ENCODE measurements around the gene LPP. TPM values are rescaled to one million over a fixed set of nuclear protein-coding genes. Genes with fewer than 3 reads are reported as not detected.

The LPP gene
- total and polyA plus RNA-seq, 2 of the 13 experiments (the other 11 are each of a cell fraction or from before 2014, with no cell fraction given) = 19.2 to 29.9 TPM

DNA sequence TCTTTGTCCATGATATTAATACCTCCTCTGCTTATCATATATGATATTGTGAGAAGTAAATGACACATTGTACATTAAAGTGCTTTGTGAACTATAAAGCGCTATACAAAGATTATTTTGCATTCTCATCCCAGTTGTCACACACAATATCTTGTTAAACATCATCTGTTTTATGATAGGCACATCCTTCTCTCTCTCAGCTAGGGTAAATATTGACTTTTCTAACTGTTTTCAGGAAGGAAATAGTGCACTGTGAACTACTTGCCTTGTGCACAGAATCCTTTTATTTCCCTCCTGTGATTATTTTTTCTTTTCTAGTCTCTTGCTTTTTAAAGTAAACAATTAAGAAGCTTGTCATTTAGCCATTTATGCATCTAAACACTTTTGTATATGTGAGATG is 388.2 kb downstream of the LPP start (continued):
- TF ChIP-seq FOXP1 (IDR thresholded peaks at IDR 0.05) = no peak
- TF ChIP-seq FOXP1 (CRISPR knock-in tag; IDR thresholded peaks at IDR 0.05) = peak; percentile 80; the same call in 1 of the 2 replicates
- TF ChIP-seq ISX (CRISPR knock-in tag; conservative IDR thresholded peaks at IDR 0.05) = no peak
- TF ChIP-seq, protein P1, sequence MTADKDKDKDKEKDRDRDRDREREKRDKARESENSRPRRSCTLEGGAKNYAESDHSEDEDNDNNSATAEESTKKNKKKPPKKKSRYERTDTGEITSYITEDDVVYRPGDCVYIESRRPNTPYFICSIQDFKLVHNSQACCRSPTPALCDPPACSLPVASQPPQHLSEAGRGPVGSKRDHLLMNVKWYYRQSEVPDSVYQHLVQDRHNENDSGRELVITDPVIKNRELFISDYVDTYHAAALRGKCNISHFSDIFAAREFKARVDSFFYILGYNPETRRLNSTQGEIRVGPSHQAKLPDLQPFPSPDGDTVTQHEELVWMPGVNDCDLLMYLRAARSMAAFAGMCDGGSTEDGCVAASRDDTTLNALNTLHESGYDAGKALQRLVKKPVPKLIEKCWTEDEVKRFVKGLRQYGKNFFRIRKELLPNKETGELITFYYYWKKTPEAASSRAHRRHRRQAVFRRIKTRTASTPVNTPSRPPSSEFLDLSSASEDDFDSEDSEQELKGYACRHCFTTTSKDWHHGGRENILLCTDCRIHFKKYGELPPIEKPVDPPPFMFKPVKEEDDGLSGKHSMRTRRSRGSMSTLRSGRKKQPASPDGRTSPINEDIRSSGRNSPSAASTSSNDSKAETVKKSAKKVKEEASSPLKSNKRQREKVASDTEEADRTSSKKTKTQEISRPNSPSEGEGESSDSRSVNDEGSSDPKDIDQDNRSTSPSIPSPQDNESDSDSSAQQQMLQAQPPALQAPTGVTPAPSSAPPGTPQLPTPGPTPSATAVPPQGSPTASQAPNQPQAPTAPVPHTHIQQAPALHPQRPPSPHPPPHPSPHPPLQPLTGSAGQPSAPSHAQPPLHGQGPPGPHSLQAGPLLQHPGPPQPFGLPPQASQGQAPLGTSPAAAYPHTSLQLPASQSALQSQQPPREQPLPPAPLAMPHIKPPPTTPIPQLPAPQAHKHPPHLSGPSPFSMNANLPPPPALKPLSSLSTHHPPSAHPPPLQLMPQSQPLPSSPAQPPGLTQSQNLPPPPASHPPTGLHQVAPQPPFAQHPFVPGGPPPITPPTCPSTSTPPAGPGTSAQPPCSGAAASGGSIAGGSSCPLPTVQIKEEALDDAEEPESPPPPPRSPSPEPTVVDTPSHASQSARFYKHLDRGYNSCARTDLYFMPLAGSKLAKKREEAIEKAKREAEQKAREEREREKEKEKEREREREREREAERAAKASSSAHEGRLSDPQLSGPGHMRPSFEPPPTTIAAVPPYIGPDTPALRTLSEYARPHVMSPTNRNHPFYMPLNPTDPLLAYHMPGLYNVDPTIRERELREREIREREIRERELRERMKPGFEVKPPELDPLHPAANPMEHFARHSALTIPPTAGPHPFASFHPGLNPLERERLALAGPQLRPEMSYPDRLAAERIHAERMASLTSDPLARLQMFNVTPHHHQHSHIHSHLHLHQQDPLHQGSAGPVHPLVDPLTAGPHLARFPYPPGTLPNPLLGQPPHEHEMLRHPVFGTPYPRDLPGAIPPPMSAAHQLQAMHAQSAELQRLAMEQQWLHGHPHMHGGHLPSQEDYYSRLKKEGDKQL (CRISPR knock-in tag; IDR thresholded peaks at IDR 0.05; ENCODE audit: low read depth) = 0 out of 2 replicates have a peak, but pooled peaks have one; percentile 27
- TF ChIP-seq CHD2 (IDR thresholded peaks at IDR 0.05; ENCODE audit: low read depth, low read length) = no peak
- 0 out of 2 replicates have a peak, but pooled peaks have one; percentile 22 for TF ChIP-seq KLF11 (CRISPR knock-in tag; IDR thresholded peaks at IDR 0.05)
- TF ChIP-seq, protein P2, sequence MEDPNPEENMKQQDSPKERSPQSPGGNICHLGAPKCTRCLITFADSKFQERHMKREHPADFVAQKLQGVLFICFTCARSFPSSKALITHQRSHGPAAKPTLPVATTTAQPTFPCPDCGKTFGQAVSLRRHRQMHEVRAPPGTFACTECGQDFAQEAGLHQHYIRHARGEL (CRISPR knock-in tag; IDR thresholded peaks at IDR 0.05) = no peak
- TF ChIP-seq ZNF260 (CRISPR knock-in tag; IDR thresholded peaks at IDR 0.05; ENCODE audit: borderline replicate concordance, low read depth) = no peak
- TF ChIP-seq BHLHE40 (IDR thresholded peaks at IDR 0.05; ENCODE audit: low read length) = no peak
- TF ChIP-seq, protein P3, sequence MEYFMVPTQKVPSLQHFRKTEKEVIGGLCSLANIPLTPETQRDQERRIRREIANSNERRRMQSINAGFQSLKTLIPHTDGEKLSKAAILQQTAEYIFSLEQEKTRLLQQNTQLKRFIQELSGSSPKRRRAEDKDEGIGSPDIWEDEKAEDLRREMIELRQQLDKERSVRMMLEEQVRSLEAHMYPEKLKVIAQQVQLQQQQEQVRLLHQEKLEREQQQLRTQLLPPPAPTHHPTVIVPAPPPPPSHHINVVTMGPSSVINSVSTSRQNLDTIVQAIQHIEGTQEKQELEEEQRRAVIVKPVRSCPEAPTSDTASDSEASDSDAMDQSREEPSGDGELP (IDR thresholded peaks at IDR 0.05; ENCODE audit: borderline replicate concordance, low read depth) = peak; percentile 71; the same call in 1 of the 2 replicates
- TF ChIP-seq, protein P4, sequence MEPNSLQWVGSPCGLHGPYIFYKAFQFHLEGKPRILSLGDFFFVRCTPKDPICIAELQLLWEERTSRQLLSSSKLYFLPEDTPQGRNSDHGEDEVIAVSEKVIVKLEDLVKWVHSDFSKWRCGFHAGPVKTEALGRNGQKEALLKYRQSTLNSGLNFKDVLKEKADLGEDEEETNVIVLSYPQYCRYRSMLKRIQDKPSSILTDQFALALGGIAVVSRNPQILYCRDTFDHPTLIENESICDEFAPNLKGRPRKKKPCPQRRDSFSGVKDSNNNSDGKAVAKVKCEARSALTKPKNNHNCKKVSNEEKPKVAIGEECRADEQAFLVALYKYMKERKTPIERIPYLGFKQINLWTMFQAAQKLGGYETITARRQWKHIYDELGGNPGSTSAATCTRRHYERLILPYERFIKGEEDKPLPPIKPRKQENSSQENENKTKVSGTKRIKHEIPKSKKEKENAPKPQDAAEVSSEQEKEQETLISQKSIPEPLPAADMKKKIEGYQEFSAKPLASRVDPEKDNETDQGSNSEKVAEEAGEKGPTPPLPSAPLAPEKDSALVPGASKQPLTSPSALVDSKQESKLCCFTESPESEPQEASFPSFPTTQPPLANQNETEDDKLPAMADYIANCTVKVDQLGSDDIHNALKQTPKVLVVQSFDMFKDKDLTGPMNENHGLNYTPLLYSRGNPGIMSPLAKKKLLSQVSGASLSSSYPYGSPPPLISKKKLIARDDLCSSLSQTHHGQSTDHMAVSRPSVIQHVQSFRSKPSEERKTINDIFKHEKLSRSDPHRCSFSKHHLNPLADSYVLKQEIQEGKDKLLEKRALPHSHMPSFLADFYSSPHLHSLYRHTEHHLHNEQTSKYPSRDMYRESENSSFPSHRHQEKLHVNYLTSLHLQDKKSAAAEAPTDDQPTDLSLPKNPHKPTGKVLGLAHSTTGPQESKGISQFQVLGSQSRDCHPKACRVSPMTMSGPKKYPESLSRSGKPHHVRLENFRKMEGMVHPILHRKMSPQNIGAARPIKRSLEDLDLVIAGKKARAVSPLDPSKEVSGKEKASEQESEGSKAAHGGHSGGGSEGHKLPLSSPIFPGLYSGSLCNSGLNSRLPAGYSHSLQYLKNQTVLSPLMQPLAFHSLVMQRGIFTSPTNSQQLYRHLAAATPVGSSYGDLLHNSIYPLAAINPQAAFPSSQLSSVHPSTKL (CRISPR knock-in tag; IDR thresholded peaks at IDR 0.05) = peak; percentile 93
- TF ChIP-seq, protein P5, sequence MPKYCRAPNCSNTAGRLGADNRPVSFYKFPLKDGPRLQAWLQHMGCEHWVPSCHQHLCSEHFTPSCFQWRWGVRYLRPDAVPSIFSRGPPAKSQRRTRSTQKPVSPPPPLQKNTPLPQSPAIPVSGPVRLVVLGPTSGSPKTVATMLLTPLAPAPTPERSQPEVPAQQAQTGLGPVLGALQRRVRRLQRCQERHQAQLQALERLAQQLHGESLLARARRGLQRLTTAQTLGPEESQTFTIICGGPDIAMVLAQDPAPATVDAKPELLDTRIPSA (CRISPR knock-in tag; IDR thresholded peaks at IDR 0.05; ENCODE audit: borderline replicate concordance) = no peak
- TF ChIP-seq FOXO1 (CRISPR knock-in tag; IDR thresholded peaks at IDR 0.05) = peak; percentile 66; the same call in 1 of the 2 replicates
- no peak for TF ChIP-seq RFX3 (CRISPR knock-in tag; IDR thresholded peaks at IDR 0.05)
- no peak for TF ChIP-seq ZFP41 (CRISPR knock-in tag; IDR thresholded peaks at IDR 0.05; ENCODE audit: borderline replicate concordance)
- peak; percentile 48; the same call in 1 of the 2 replicates for TF ChIP-seq IRF2 (CRISPR knock-in tag; IDR thresholded peaks at IDR 0.05)
- no peak for TF ChIP-seq TCF12 (IDR thresholded peaks at IDR 0.05)
- no peak for TF ChIP-seq TCF12 (CRISPR knock-in tag; IDR thresholded peaks at IDR 0.05)
- no peak for TF ChIP-seq GATAD1 (CRISPR knock-in tag; IDR thresholded peaks at IDR 0.05)
